K562 (cell line): Measurements from ENCODE around the gene CTNNB1. TPM values are rescaled to one million over a fixed set of nuclear protein-coding genes. Genes with fewer than 3 reads are reported as not detected.

Experiments used
- ATAC-seq: fragments of 200-7000 bp; cut with Tn5 transposase; 3 replicates; pipeline ENCODE4 v1.9.1; 2020; ENCODE audit warnings: moderate library complexity
- Bru-seq: library from RNA; stranded (reverse); fragments of 400-500 nt; gene quantifications from one replicate; lab custom pipeline; 2021; lab: Mats Ljungman, UMichigan
- BruChase-seq, 2 experiments: library from RNA; stranded (reverse); fragments of 400-500 nt; gene quantifications; one replicate each; lab custom pipeline; 2021; lab: Mats Ljungman, UMichigan
- BruUV-seq: library from RNA; stranded (reverse); fragments of 400-500 nt; replicated peaks from 2 replicates; lab custom pipeline; 2021; lab: Mats Ljungman, UMichigan
- CTCF ChIA-PET: fragments of 300-600 bp; formaldehyde crosslinking; extraction: SDS; loops from one replicate; lab custom pipeline; 2021; ENCODE audit warnings: low intra/inter-chr PET ratio; lab: Yijun Ruan, JAX
- POLR2A ChIA-PET: fragments of 300-600, 350-650 bp; sonication (Branson Sonifier 250); formaldehyde crosslinking; extraction: SDS; loops from one replicate; lab custom pipeline; 2021; ENCODE audit warnings: antibody characterized with exemption, inconsistent platforms; lab: Yijun Ruan, JAX
- DNase-seq, 4 experiments: peaks; one replicate each; pipeline versions ENCODE4 v3.0.0 to v3.0.0-alpha.2; 2011 to 2018; ENCODE audit warnings: low spot score in 3 of 4, mixed read lengths in 3 of 4; ENCODE audit errors: extremely low read depth in 1 of 4
- FAIRE-seq: peaks from 2 replicates; lab custom pipeline; 2011; peaks lifted over from hg19 to GRCh38; lab: Jason Lieb, UNC
- H2AFZ ChIP-seq: 2 replicates; pipeline ENCODE4 v1.6.0; 2011; ENCODE audit warnings: low read depth, low read length, control low read depth, inconsistent platforms
- H3K27ac ChIP-seq: fragments of 200-600 bp; 3 replicates; pipeline ENCODE4 v1.8.0; 2011; ENCODE audit warnings: low read depth, mild to moderate bottlenecking, control low read depth, inconsistent platforms, low read length, moderate library complexity, mixed read lengths; ENCODE audit errors: extremely low read depth
- H3K27me3 ChIP-seq, 2 experiments: fragments of 300-600 bp in 1 of 2; 2 replicates in 1 of 2; 3 replicates in 1 of 2; pipeline versions ENCODE4 v1.6.0 to v1.8.0; 2011; ENCODE audit warnings: inconsistent platforms in 2 of 2, low read length in 2 of 2, mild to moderate bottlenecking in 1 of 2, mixed read lengths in 1 of 2, moderate library complexity in 1 of 2; ENCODE audit not compliant: control insufficient read depth in 2 of 2, insufficient read depth in 2 of 2
- H3K36me3 ChIP-seq: fragments of 300-600 bp; 3 replicates; pipeline ENCODE4 v1.8.0; 2011; ENCODE audit warnings: mild to moderate bottlenecking, low read length, inconsistent platforms; ENCODE audit not compliant: control insufficient read depth, insufficient read depth
- H3K4me1 ChIP-seq, 2 experiments: fragments of 200-600 bp in 1 of 2; replicated peaks in 1 of 2; 2 replicates in 1 of 2; 3 replicates in 1 of 2; pipeline versions ENCODE4 v1.5.1 to v1.8.0; 2011; ENCODE audit warnings: inconsistent platforms in 2 of 2, low read length in 2 of 2, mild to moderate bottlenecking in 1 of 2, mixed read lengths in 1 of 2, moderate library complexity in 1 of 2; ENCODE audit not compliant: control insufficient read depth in 2 of 2, insufficient read depth in 2 of 2
- H3K4me2 ChIP-seq: 2 replicates; pipeline ENCODE4 v1.6.1; 2011; ENCODE audit warnings: low read length, control low read depth, inconsistent platforms, mixed read lengths; ENCODE audit not compliant: insufficient read depth
- H3K4me3 ChIP-seq: fragments of 200-600 bp; sonication (generic), shearing (Covaris generic); 2 replicates; pipeline ENCODE4 v1.5.1; 2016; ENCODE audit warnings: control low read depth, inconsistent platforms
- H3K79me2 ChIP-seq: fragments of 200-600 bp; 3 replicates; pipeline ENCODE4 v1.8.0; 2011; ENCODE audit warnings: low read length, inconsistent platforms; ENCODE audit not compliant: control insufficient read depth, insufficient read depth
- H3K9ac ChIP-seq, 2 experiments: 2 replicates each; pipeline versions ENCODE4 v1.6.0 to v1.6.1; 2011; ENCODE audit warnings: low read depth in 2 of 2, low read length in 2 of 2, control low read depth in 1 of 2, inconsistent platforms in 1 of 2, mild to moderate bottlenecking in 1 of 2, mixed read lengths in 1 of 2; ENCODE audit not compliant: insufficient read depth in 1 of 2
- H3K9me1 ChIP-seq: one replicate; pipeline ENCODE4 v1.6.0; 2011; ENCODE audit warnings: inconsistent platforms, mild to moderate bottlenecking, low read length, moderate library complexity; ENCODE audit not compliant: control insufficient read depth, insufficient read depth
- H3K9me3 ChIP-seq: replicated peaks from 2 replicates; pipeline ENCODE4 v1.5.1; 2011; ENCODE audit warnings: low read depth, low read length, inconsistent platforms; ENCODE audit not compliant: control insufficient read depth, insufficient read depth
- H4K20me1 ChIP-seq: replicated peaks from 2 replicates; pipeline ENCODE4 v1.6.1; 2011; ENCODE audit warnings: low read length, inconsistent platforms, mixed read lengths; ENCODE audit not compliant: control insufficient read depth, insufficient read depth
- PHF21A ChIP-seq: fragments of 450-650 bp; IDR thresholded peaks from 2 replicates; pipeline ENCODE4 v1.6.1; 2017; ENCODE audit warnings: low read depth, borderline replicate concordance
- PTRF ChIP-seq: fragments of 450-650 bp; IDR thresholded peaks from 2 replicates; pipeline ENCODE4 v1.6.1; 2016; ENCODE audit warnings: mild to moderate bottlenecking, missing genetic modification characterization, missing compliant biosample characterization
- RBBP5 ChIP-seq: fragments of 200-600 bp; sonication (generic); IDR thresholded peaks from 2 replicates; pipeline ENCODE4 v1.6.1; 2012; ENCODE audit warnings: borderline replicate concordance, mild to moderate bottlenecking, low read length, control low read depth, inconsistent platforms; ENCODE audit not compliant: insufficient read depth, poor library complexity, severe bottlenecking
- RBM39 ChIP-seq: fragments of 200-400 bp; formaldehyde crosslinking; optimal IDR thresholded peaks from 2 replicates; pipeline ENCODE3; 2018; ENCODE audit warnings: low read depth, low read length
- RREB1 ChIP-seq: fragments of 250-450 bp; sonication (Bioruptor Pico); IDR thresholded peaks from 2 replicates; pipeline ENCODE4 v1.4.0; 2020
- TFAM ChIP-seq: fragments of 250-450 bp; sonication (Bioruptor Pico); conservative IDR thresholded peaks from 2 replicates; pipeline ENCODE4 v1.5.0; 2021; ENCODE audit warnings: mild to moderate bottlenecking, moderate library complexity
- ZNF224 ChIP-seq: sonication (generic); formaldehyde crosslinking; IDR thresholded peaks from 2 replicates; pipeline ENCODE4 v1.8.0; 2022; ENCODE audit warnings: mild to moderate bottlenecking, missing genetic modification reagents
- WGBS: fragments of 100-300 bp; shearing (Covaris generic); methylation state at CpG from one replicate; pipeline ENCODE4 v1.1.6; 2016; ENCODE audit warnings: low coverage, mixed read lengths; ENCODE audit not compliant: insufficient coverage; ENCODE audit errors: missing lambda C conversion rate; 5-methylcytosine and 5-hydroxymethylcytosine counted together
- in situ Hi-C: fragments of 300-500 bp; cut with MboI; formaldehyde crosslinking; loops from 4 replicates; pipeline ENCODE4 v1.15.0; 2018; ENCODE audit warnings: inconsistent platforms, mixed read lengths
- intact Hi-C: fragments of 100-400 bp; cut with micrococcal nuclease; formaldehyde crosslinking; loops from 2 replicates; pipeline ENCODE4 v1.14.2; 2022
- long read RNA-seq, 3 experiments: library from polyadenylated mRNA in 2 of 3; library from RNA in 1 of 3; unstranded in 2 of 3; stranded (forward) in 1 of 3; transcript quantifications; one replicate each; pipeline ENCODE4 v2.0.0, GENCODE V29; 2019 to 2022
- polyA minus RNA-seq, 3 experiments: library from RNA; depleted of rRNA, polyadenylated mRNA; stranded (reverse); fragments of >200 nt; gene quantifications; 2 replicates each; pipeline ENCODE4 v1.2.3, GENCODE V29; 2011
- polyA plus RNA-seq, 8 experiments: library from polyadenylated mRNA; depleted of rRNA in 4 of 8; stranded (reverse) in 5 of 8; unstranded in 3 of 8; fragments of >200 nt; fragmentation: Nextera tagmentation in 2 of 8; fragmentation: Illumina TruSeq in 1 of 8; extraction: Ambion mirVana in 2 of 8; extraction: Trizol in 1 of 8; gene quantifications; 2 replicates each; pipeline versions ENCODE4 v1.2.1 to v1.2.3, GENCODE V29; 2011 to 2014; ENCODE audit warnings: inconsistent platforms in 1 of 8, missing spikeins in 1 of 8
- total RNA-seq, 7 experiments: library from RNA; depleted of rRNA in 6 of 7; stranded (reverse); fragments of >200 nt in 6 of 7; fragmentation: Illumina TruSeq in 2 of 7; extraction: Trizol in 2 of 7; gene quantifications; 2 replicates each; pipeline versions ENCODE4 v1.2.1 to v1.2.3, GENCODE V29; 2011 to 2021; ENCODE audit warnings: low replicate concordance in 1 of 7

Gene CTNNB1
- 283 TPM in 2 replicates for total RNA-seq (2011; cell fraction: chromatin; rRNA removed; ENCODE audit: low replicate concordance)
- 151 and 154 TPM in 2 replicates for total RNA-seq (2011; cell fraction: nucleolus; rRNA removed)
- 151 and 175 TPM in 2 replicates for total RNA-seq (2011; cell fraction: nucleoplasm; rRNA removed)
- total RNA-seq (2014; rRNA removed) (164 and 193 TPM in 2 replicates), total RNA-seq (2014; rRNA removed; fragmentation: Illumina TruSeq; extraction: Trizol) (154 and 156 TPM in 2 replicates), total RNA-seq (2015; rRNA removed; fragmentation: Illumina TruSeq; extraction: Trizol) (189 and 192 TPM in 2 replicates), total RNA-seq (2021) (153 and 158 TPM in 2 replicates), polyA plus RNA-seq (2011; rRNA removed) (193 and 203 TPM in 2 replicates), polyA plus RNA-seq (2014; fragmentation: Illumina TruSeq; extraction: Trizol) (154 and 159 TPM in 2 replicates), polyA plus RNA-seq (2014; fragmentation: Nextera tagmentation; extraction: Ambion mirVana) (10 to 100 TPM; 44.3 to 51.8 TPM), polyA plus RNA-seq (2014; rRNA removed) (100 and 126 TPM in 2 replicates), polyA minus RNA-seq (2011; rRNA and poly(A)+ RNA removed) (822 and 1,105 TPM in 2 replicates), Bru-seq, nascent RNA (percentile 96 among the genes with signal in this experiment), BruChase-seq, experiment 1, labeled RNA remaining after a 2-hour chase (percentile 97 among the genes with signal in this experiment), BruChase-seq, experiment 2, labeled RNA remaining after a 6-hour chase (percentile 97 among the genes with signal in this experiment)
- polyA plus RNA-seq (2011; cell fraction: cytosol; rRNA removed) = 235 and 318 TPM in 2 replicates
- polyA plus RNA-seq (2011; cell fraction: nucleus; rRNA removed) = 311 and 383 TPM in 2 replicates
- 111 and 162 TPM in 2 replicates for polyA plus RNA-seq (2012)
- polyA minus RNA-seq (2011; cell fraction: cytosol; rRNA and poly(A)+ RNA removed) = 157 and 240 TPM in 2 replicates
- 156 and 245 TPM in 2 replicates for polyA minus RNA-seq (2011; cell fraction: nucleus; rRNA and poly(A)+ RNA removed)
- long read RNA-seq, experiment 1, transcript CTNNB1-201 (15 exons, 3,947 nt) = minor isoform, 44 of 481 reads
- long read RNA-seq, experiment 1, transcript CTNNB1-203 (16 exons, 3,472 nt) = minor isoform, 55 of 481 reads
- long read RNA-seq, experiment 1, transcript CTNNB1-246 (16 exons, 2,778 nt) = minor isoform, 10 of 481 reads
- long read RNA-seq, experiment 1, transcript CTNNB1-202 (16 exons, 3,268 nt) = major isoform, 122 of 481 reads
- long read RNA-seq, experiment 1, partial matches to known transcripts = 196 of 481 reads
- long read RNA-seq, experiment 1, other reads (novel, unspliced or antisense) = 40 of 481 reads
- long read RNA-seq, experiment 2, transcript CTNNB1-202 (16 exons, 3,268 nt) = major isoform, 6 of 64 reads
- long read RNA-seq, experiment 2, partial matches to known transcripts = 11 of 64 reads
- long read RNA-seq, experiment 2, other reads (novel, unspliced or antisense) = 42 of 64 reads
- long read RNA-seq, experiment 3, transcript CTNNB1-202 (16 exons, 3,268 nt) = major isoform, 13 of 34 reads
- long read RNA-seq, experiment 3, partial matches to known transcripts = 3 of 34 reads
- long read RNA-seq, experiment 3, other reads (novel, unspliced or antisense) = 11 of 34 reads

GRCh38 chr3:41198950-41199865 lies at the start of gene CTNNB1:
CTNNB1 (plus strand) TSS chr3:41199505; CDS start chr3:41224069, 24,564 bp downstream.
- H3K9me3 ChIP-seq = no peaks in the 10 kb centered on the region
- H3K9ac ChIP-seq = peak within 1 kb of the TSS; percentile 92 to 98
- H3K4me3 ChIP-seq = peak within 1 kb of the TSS; percentile 90
- FAIRE-seq (no peak), ATAC-seq (peak; percentile 84), DNase-seq (peak; percentile 82 to 97 (median 84))
- H3K27me3 ChIP-seq = peaks cover 5 to 28% of the 10 kb centered on the region in 2 experiments; a peak in 4 of 5 replicates
- CTCF ChIA-PET = no interaction called here
- H2AFZ ChIP-seq = peak within 1 kb of the TSS; percentile 89
- H3K79me2 ChIP-seq = peaks cover 48% of the 10 kb centered on the region
- H3K4me2 ChIP-seq = peak within 1 kb of the TSS; percentile 89
- WGBS = 1% methylated on average over 96 of the region's 112 CpGs
- no peaks in the 10 kb centered on the region for H3K36me3 ChIP-seq
- H3K27ac ChIP-seq = peak within 1 kb of the TSS; percentile 94
- in situ Hi-C loops = no loop called here
- POLR2A ChIA-PET = interaction anchor here (0.6 to 3.8 kb wide), 35 partner anchors 8 to 1621 kb away, joined by 3 to 33 read pairs (median 4); no protein-coding TSS in a partner anchor
- intact Hi-C loops = loop anchor here (5.0 kb wide), 1 partner anchor 82 kb away; no protein-coding TSS in a partner anchor
- BruUV-seq = no TSS peak
- H4K20me1 ChIP-seq = peaks cover 37% of the 10 kb centered on the region
- peaks cover 9 to 16% of the 10 kb centered on the region in 2 experiments; a peak in 4 of 5 replicates for H3K4me1 ChIP-seq
- H3K9me1 ChIP-seq = no peaks in the 10 kb centered on the region
- no peak for TF ChIP-seq TFAM (CRISPR knock-in tag)
- no peak for TF ChIP-seq PTRF (tag)
- no peak for TF ChIP-seq ZNF224
- TF ChIP-seq RREB1 (CRISPR knock-in tag) = peak; percentile 92
- peak; percentile 86; the same call in 1 of the 2 replicates for TF ChIP-seq PHF21A
- TF ChIP-seq RBM39 = peak; percentile 96
- TF ChIP-seq RBBP5 = peak; percentile 93
